ENCODE measurements around the gene SEMA3A.
"Not testable (repeated sequence)": the region's sequence is repeated elsewhere in the genome, so short reads cannot be mapped to it uniquely, and the experiment has no call there.

The SEMA3A gene

GRCh38 chr7:84194484-84195271 lies at the start of gene SEMA3A:
SEMA3A (minus strand) TSS chr7:84194789; CDS start chr7:84194586, 203 bp downstream.
- no peak for DNase-seq

GRCh38 chr7:84243037-84243436 lies 48.4 kb upstream of the SEMA3A start:
- DNase-seq = not testable (repeated sequence)

- no peak for DNase-seq
These were observed 44.0 kb upstream of the SEMA3A start for GRCh38 chr7:84238596-84238995.

GRCh38 chr7:84237533-84238173 lies 43.1 kb upstream of the SEMA3A start:
- DNase-seq = peak; percentile 1

GRCh38 chr7:84236398-84236797 lies 41.8 kb upstream of the SEMA3A start:
- DNase-seq = no peak

- no peak for DNase-seq
These were observed 38.1 kb upstream of the SEMA3A start for GRCh38 chr7:84232646-84233045.

GRCh38 chr7:84231157-84231556 lies 36.6 kb upstream of the SEMA3A start:
- no peak for DNase-seq

- DNase-seq = no peak
These were observed 35.9 kb upstream of the SEMA3A start for GRCh38 chr7:84230491-84230890.

- DNase-seq = no peak
These were observed 33.9 kb upstream of the SEMA3A start for GRCh38 chr7:84228526-84228925.

GRCh38 chr7:84226759-84227158 lies 32.2 kb upstream of the SEMA3A start:
- DNase-seq = no peak

GRCh38 chr7:84224505-84224904 lies 29.9 kb upstream of the SEMA3A start:
- no peak for DNase-seq

GRCh38 chr7:84219310-84219709 lies 24.7 kb upstream of the SEMA3A start:
- no peak for DNase-seq

- DNase-seq = no peak
These were observed 24.1 kb upstream of the SEMA3A start for GRCh38 chr7:84218681-84219080.

GRCh38 chr7:84216472-84216871 lies 21.9 kb upstream of the SEMA3A start:
- DNase-seq = no peak

- DNase-seq = not testable (repeated sequence)
These were observed 20.2 kb upstream of the SEMA3A start for GRCh38 chr7:84214757-84215156.

- no peak for DNase-seq
These were observed 15.7 kb upstream of the SEMA3A start for GRCh38 chr7:84210301-84210700.

- no peak for DNase-seq
These were observed 14.4 kb upstream of the SEMA3A start for GRCh38 chr7:84209006-84209405.

- no peak for DNase-seq
These were observed 13.0 kb upstream of the SEMA3A start for GRCh38 chr7:84207615-84208014.

- DNase-seq = no peak
These were observed 12.4 kb upstream of the SEMA3A start for GRCh38 chr7:84207025-84207424.

- DNase-seq = no peak
These were observed 10.1 kb upstream of the SEMA3A start for GRCh38 chr7:84204655-84205054.

- no peak for DNase-seq
These were observed 8.3 kb upstream of the SEMA3A start for GRCh38 chr7:84202855-84203254.

GRCh38 chr7:84200859-84201258 lies 6.3 kb upstream of the SEMA3A start:
- no peak for DNase-seq

- DNase-seq = no peak
These were observed 4.6 kb upstream of the SEMA3A start for GRCh38 chr7:84199216-84199615.

- DNase-seq = no peak
These were observed 1.5 kb upstream of the SEMA3A start for GRCh38 chr7:84196084-84196503.
